IMR-90 (cell line): ENCODE data around the gene PKIG.

Experiments used
- BHLHE40 ChIP-seq: fragments of 150-350 bp; IDR thresholded peaks from 2 replicates; pipeline ENCODE4 v1.6.1; 2016; ENCODE audit warnings: mild to moderate bottlenecking, low read depth, low read length
- FOS ChIP-seq: fragments of 150-350 bp; IDR thresholded peaks from 2 replicates; pipeline ENCODE4 v1.6.1; 2016; ENCODE audit warnings: low read depth, low read length
- MAFK ChIP-seq: IDR thresholded peaks from 2 replicates; pipeline ENCODE4 v1.6.1; 2012; ENCODE audit warnings: low read depth, low read length, improper control_type of control experiment
- MAZ ChIP-seq: IDR thresholded peaks from 2 replicates; pipeline ENCODE4 v1.6.1; 2012; ENCODE audit warnings: low read depth, mild to moderate bottlenecking, low read length, improper control_type of control experiment, moderate library complexity, borderline replicate concordance
- MXI1 ChIP-seq: IDR thresholded peaks from 2 replicates; pipeline ENCODE4 v1.6.1; 2012; ENCODE audit warnings: low read depth, mild to moderate bottlenecking, low read length, moderate library complexity, borderline replicate concordance
- POLR2A ChIP-seq: IDR thresholded peaks from 2 replicates; pipeline ENCODE4 v1.6.1; 2012; ENCODE audit warnings: mild to moderate bottlenecking, low read depth, low read length
- RAD21 ChIP-seq: IDR thresholded peaks from 2 replicates; pipeline ENCODE4 v1.6.1; 2012; ENCODE audit warnings: low read length, improper control_type of control experiment
- RCOR1 ChIP-seq: IDR thresholded peaks from 2 replicates; pipeline ENCODE4 v1.6.1; 2012; ENCODE audit warnings: mild to moderate bottlenecking, low read length, improper control_type of control experiment; ENCODE audit not compliant: insufficient replicate concordance
- RFX5 ChIP-seq: IDR thresholded peaks from 2 replicates; pipeline ENCODE4 v1.8.0; 2012; ENCODE audit warnings: low read depth, mild to moderate bottlenecking, low read length, moderate library complexity
- SMC3 ChIP-seq: fragments of 150-350 bp; IDR thresholded peaks from 2 replicates; pipeline ENCODE4 v1.6.1; 2016; ENCODE audit warnings: low read depth, mild to moderate bottlenecking, antibody characterized with exemption, low read length, moderate library complexity
- USF2 ChIP-seq: fragments of 150-350 bp; IDR thresholded peaks from 2 replicates; pipeline ENCODE4 v1.6.1; 2017; ENCODE audit warnings: mild to moderate bottlenecking, antibody characterized with exemption, low read length, low read depth
- TF ChIP-seq, protein P1 (sequence below): conservative IDR thresholded peaks from 2 replicates; pipeline ENCODE4 v1.5.1; 2012; ENCODE audit warnings: mild to moderate bottlenecking, low read depth, low read length, improper control_type of control experiment

DNA sequence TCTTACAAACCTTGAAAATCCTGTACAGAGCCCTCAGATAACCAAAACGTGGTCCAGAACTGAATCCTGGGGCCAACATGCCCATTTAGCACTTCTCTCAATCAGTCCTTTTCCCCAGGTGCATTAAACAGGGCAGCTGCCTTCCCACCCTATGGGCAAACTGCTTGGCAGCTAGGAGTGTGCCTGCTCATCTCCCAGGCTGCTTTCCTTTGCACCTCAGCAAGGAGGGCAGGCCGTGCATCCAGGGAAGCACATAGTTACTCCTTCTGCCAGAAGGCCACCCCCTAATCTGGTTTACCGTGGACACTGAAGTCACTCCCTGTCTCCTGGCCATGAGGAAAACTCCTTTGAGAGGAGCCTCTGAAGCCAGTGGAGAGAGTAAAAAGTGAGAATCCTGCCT is 10.0 kb downstream of the PKIG start:
- TF ChIP-seq, protein P1, sequence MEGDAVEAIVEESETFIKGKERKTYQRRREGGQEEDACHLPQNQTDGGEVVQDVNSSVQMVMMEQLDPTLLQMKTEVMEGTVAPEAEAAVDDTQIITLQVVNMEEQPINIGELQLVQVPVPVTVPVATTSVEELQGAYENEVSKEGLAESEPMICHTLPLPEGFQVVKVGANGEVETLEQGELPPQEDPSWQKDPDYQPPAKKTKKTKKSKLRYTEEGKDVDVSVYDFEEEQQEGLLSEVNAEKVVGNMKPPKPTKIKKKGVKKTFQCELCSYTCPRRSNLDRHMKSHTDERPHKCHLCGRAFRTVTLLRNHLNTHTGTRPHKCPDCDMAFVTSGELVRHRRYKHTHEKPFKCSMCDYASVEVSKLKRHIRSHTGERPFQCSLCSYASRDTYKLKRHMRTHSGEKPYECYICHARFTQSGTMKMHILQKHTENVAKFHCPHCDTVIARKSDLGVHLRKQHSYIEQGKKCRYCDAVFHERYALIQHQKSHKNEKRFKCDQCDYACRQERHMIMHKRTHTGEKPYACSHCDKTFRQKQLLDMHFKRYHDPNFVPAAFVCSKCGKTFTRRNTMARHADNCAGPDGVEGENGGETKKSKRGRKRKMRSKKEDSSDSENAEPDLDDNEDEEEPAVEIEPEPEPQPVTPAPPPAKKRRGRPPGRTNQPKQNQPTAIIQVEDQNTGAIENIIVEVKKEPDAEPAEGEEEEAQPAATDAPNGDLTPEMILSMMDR, result no peak
- TF ChIP-seq BHLHE40 (no peak), SMC3 (no peak), POLR2A (no peak), FOS (no peak), MXI1 (no peak), RAD21 (no peak), RFX5 (no peak), MAFK (no peak), USF2 (no peak), MAZ (no peak), RCOR1 (no peak)
